NB4 (cell line): ENCODE data around the gene CADPS.

Experiments
- DNase-seq: peaks from one replicate; pipeline ENCODE4 v3.0.0; 2010; ENCODE audit warnings: low read depth
- H3K4me3 ChIP-seq: one replicate; pipeline ENCODE4 v1.5.1; 2011; ENCODE audit warnings: mild to moderate bottlenecking, low read depth, low read length, moderate library complexity
- CTCF ChIP-seq: IDR thresholded peaks from one replicate; pipeline ENCODE4 v1.5.1; 2012; ENCODE audit warnings: low read depth, low read length
- MAX ChIP-seq: IDR thresholded peaks from 2 replicates; pipeline ENCODE4 v1.6.1; 2011; ENCODE audit warnings: low read depth, low read length
- MYC ChIP-seq: IDR thresholded peaks from 2 replicates; pipeline ENCODE4 v1.6.1; 2011; ENCODE audit warnings: low read depth, low read length
- POLR2A ChIP-seq: IDR thresholded peaks from 2 replicates; pipeline ENCODE4 v1.6.1; 2011; ENCODE audit warnings: mild to moderate bottlenecking; ENCODE audit not compliant: insufficient read length; ENCODE audit errors: extremely low read depth

CADPS gene

GRCh38 chr3:62884096-62884870 lies 9.1 kb upstream of the CADPS start:
- no peak overlapping the region for H3K4me3 ChIP-seq
- TF ChIP-seq MAX (no peak), CTCF (no peak), POLR2A (no peak), MYC (no peak)
- DNase-seq: no peak

- no peak for DNase-seq
- no peak overlapping the region for H3K4me3 ChIP-seq
- TF ChIP-seq MYC (no peak), CTCF (no peak), POLR2A (no peak), MAX (no peak)
These were observed 7.5 kb upstream of the CADPS start for GRCh38 chr3:62882676-62883200.

GRCh38 chr3:62876064-62876463 lies 848 bp upstream of the CADPS start:
- TF ChIP-seq POLR2A (no peak), MAX (no peak), CTCF (no peak), MYC (no peak)
- H3K4me3 ChIP-seq: no peak overlapping the region
- DNase-seq: peak; percentile 4

GRCh38 chr3:62875558-62876002 lies 364 bp upstream of the CADPS start:
- TF ChIP-seq POLR2A: no peak
- TF ChIP-seq CTCF: no peak
- no peak for TF ChIP-seq MYC
- TF ChIP-seq MAX: no peak
- DNase-seq: no peak
- H3K4me3 ChIP-seq: no peak overlapping the region

GRCh38 chr3:62873761-62874710 lies 1.2 kb downstream of the CADPS start:
- TF ChIP-seq MAX: no peak
- TF ChIP-seq MYC: no peak
- TF ChIP-seq POLR2A: no peak
- no peak for TF ChIP-seq CTCF

More at GRCh38 chr3:62873761-62874710, 1.2 kb downstream of the CADPS start:
- no peak overlapping the region for H3K4me3 ChIP-seq
- peak; percentile 3 for DNase-seq
